PC-3 (cell line): ENCODE data around the gene CSTF2T.

Source experiments
- CTCF ChIP-seq: fragments of 300-600 bp; sonication (generic); conservative IDR thresholded peaks from 2 replicates; pipeline ENCODE4 v1.5.1; 2017; ENCODE audit warnings: antibody characterized with exemption, low read depth, mild to moderate bottlenecking, low read length
- EZH2phosphoT487 ChIP-seq: fragments of 300-600 bp; sonication (generic); IDR thresholded peaks from 2 replicates; pipeline ENCODE4 v1.6.1; 2018; ENCODE audit warnings: mild to moderate bottlenecking, antibody characterized with exemption, low read length, borderline replicate concordance

DNA sequence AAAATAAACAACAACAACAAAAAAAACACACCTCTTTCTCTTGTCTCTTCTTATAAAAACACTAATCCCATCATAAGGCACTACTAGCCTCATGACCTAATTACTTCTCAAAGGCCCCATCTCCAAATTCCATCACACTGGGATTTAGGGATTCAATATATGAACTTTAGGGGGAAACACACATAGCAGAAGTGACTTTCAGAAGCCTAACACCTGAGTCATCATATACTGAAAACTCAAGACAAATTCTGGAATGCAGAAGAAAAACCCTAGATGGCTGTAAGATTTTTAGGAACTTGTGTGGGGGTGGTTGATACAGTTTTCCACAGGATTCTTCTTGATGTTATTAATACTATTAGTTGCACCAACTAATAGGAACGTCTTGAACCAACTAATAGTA is 33.7 kb upstream of the CSTF2T start:
- TF ChIP-seq CTCF: no peak
- TF ChIP-seq EZH2phosphoT487: no peak
